NCI-H187 treated with DMSO at 0.1 percent for 48 hours (cell line): ENCODE data around the gene RAB11B.
A peak's percentile ranks its signal among the peaks of the same experiment; 100 is the strongest.
"Not testable (repeated sequence)": the region's sequence is repeated elsewhere in the genome, so short reads cannot be mapped to it uniquely, and the experiment has no call there.

ENCODE experiments used
- DNase-seq: peaks from one replicate; lab custom pipeline; 2025; lab: John Stamatoyannopoulos, UW

Gene RAB11B

GRCh38 chr19:8370176-8371010 lies 19.8 kb upstream of the RAB11B start:
- no peak for DNase-seq

GRCh38 chr19:8371011-8371804 lies 19.0 kb upstream of the RAB11B start:
- DNase-seq, result no peak

- DNase-seq, result no peak
Observed at GRCh38 chr19:8373867-8374813, 16.0 kb upstream of the RAB11B start.

GRCh38 chr19:8375766-8376165 lies 14.4 kb upstream of the RAB11B start:
- DNase-seq, result not testable (repeated sequence)

GRCh38 chr19:8376373-8376974 lies 13.7 kb upstream of the RAB11B start:
- not testable (repeated sequence) for DNase-seq

- no peak for DNase-seq
Observed at GRCh38 chr19:8377598-8377997, 12.6 kb upstream of the RAB11B start.

- DNase-seq, result not testable (repeated sequence)
Observed at GRCh38 chr19:8379156-8379891, 10.8 kb upstream of the RAB11B start.

GRCh38 chr19:8384569-8384968 lies 5.6 kb upstream of the RAB11B start:
- DNase-seq, result not testable (repeated sequence)

- not testable (repeated sequence) for DNase-seq
Observed at GRCh38 chr19:8385103-8385502, 5.1 kb upstream of the RAB11B start.

- not testable (repeated sequence) for DNase-seq
Observed at GRCh38 chr19:8385566-8385965, 4.6 kb upstream of the RAB11B start.

- not testable (repeated sequence) for DNase-seq
Observed at GRCh38 chr19:8386419-8386818, 3.7 kb upstream of the RAB11B start.

GRCh38 chr19:8386990-8387389 lies 3.2 kb upstream of the RAB11B start:
- no peak for DNase-seq

GRCh38 chr19:8387688-8388611 lies 2.2 kb upstream of the RAB11B start:
- DNase-seq, result no peak

GRCh38 chr19:8388612-8388958 lies 1.6 kb upstream of the RAB11B start:
- no peak for DNase-seq

- DNase-seq, result peak; percentile 8
Observed at GRCh38 chr19:8390617-8390981, 439 bp downstream of the RAB11B start.

GRCh38 chr19:8391198-8392016 lies 1.2 kb downstream of the RAB11B start:
- no peak for DNase-seq

- no peak for DNase-seq
Observed at GRCh38 chr19:8392017-8392591, 1.9 kb downstream of the RAB11B start.

- DNase-seq, result no peak
Observed at GRCh38 chr19:8393192-8393870, 3.2 kb downstream of the RAB11B start.
